Skeletal muscle satellite cell (primary cell): ENCODE measurements around the gene TMEM132D.
"Not testable (repeated sequence)": the region's sequence is repeated elsewhere in the genome, so short reads cannot be mapped to it uniquely, and the experiment has no call there.

Source experiments
- H3K27me3 ChIP-seq: 2 replicates; pipeline ENCODE4 v1.7.0; 2013; ENCODE audit warnings: low read length; ENCODE audit not compliant: control insufficient read depth, insufficient read depth
- H3K36me3 ChIP-seq: 2 replicates; pipeline ENCODE4 v1.7.0; 2013; ENCODE audit warnings: mild to moderate bottlenecking, control low read depth, low read length; ENCODE audit not compliant: insufficient read depth
- H3K4me1 ChIP-seq: 2 replicates; pipeline ENCODE4 v1.7.0; 2013; ENCODE audit warnings: low read length; ENCODE audit not compliant: control insufficient read depth, insufficient read depth
- H3K4me2 ChIP-seq: 2 replicates; pipeline ENCODE4 v1.7.0; 2013; ENCODE audit warnings: mild to moderate bottlenecking, low read length
- H3K4me3 ChIP-seq: 2 replicates; pipeline ENCODE4 v1.7.0; 2013; ENCODE audit warnings: low read length
- H3K9ac ChIP-seq: 2 replicates; pipeline ENCODE4 v1.7.0; 2013; ENCODE audit warnings: mild to moderate bottlenecking, low read depth, low read length, moderate library complexity
- H3K9me3 ChIP-seq: replicated peaks from 2 replicates; pipeline ENCODE4 v1.7.0; 2013; ENCODE audit warnings: mild to moderate bottlenecking, control low read depth, low read length

Gene TMEM132D

GRCh38 chr12:129549020-129549419 lies 354.8 kb downstream of the TMEM132D start:
- not testable (repeated sequence) for H3K36me3 ChIP-seq, H3K9me3 ChIP-seq, H3K27me3 ChIP-seq, H3K4me2 ChIP-seq, H3K9ac ChIP-seq, H3K4me3 ChIP-seq, H3K4me1 ChIP-seq

- Histone ChIP-seq H3K9ac (no peak overlapping the region), H3K27me3 (no peaks in the 10 kb centered on the region), H3K36me3 (no peaks in the 10 kb centered on the region), H3K4me3 (no peak overlapping the region), H3K4me1 (no peaks in the 10 kb centered on the region), H3K9me3 (no peaks in the 10 kb centered on the region), H3K4me2 (no peak overlapping the region)
These were observed 359.1 kb downstream of the TMEM132D start for GRCh38 chr12:129544716-129545115.

GRCh38 chr12:129540954-129541353 lies 362.9 kb downstream of the TMEM132D start:
- no peak overlapping the region for H3K9ac ChIP-seq
- H3K4me3 ChIP-seq = no peak overlapping the region
- no peaks in the 10 kb centered on the region for H3K36me3 ChIP-seq
- H3K4me2 ChIP-seq = no peak overlapping the region
- no peaks in the 10 kb centered on the region for H3K27me3 ChIP-seq
- no peaks in the 10 kb centered on the region for H3K9me3 ChIP-seq
- no peaks in the 10 kb centered on the region for H3K4me1 ChIP-seq

GRCh38 chr12:129540249-129540648 lies 363.6 kb downstream of the TMEM132D start:
- Histone ChIP-seq H3K4me3 (no peak overlapping the region), H3K27me3 (no peaks in the 10 kb centered on the region), H3K9me3 (no peaks in the 10 kb centered on the region), H3K36me3 (no peaks in the 10 kb centered on the region), H3K4me2 (no peak overlapping the region), H3K4me1 (no peaks in the 10 kb centered on the region), H3K9ac (no peak overlapping the region)

GRCh38 chr12:129538724-129539335 lies 365.0 kb downstream of the TMEM132D start:
- H3K4me2 ChIP-seq, H3K36me3 ChIP-seq, H3K4me3 ChIP-seq, H3K27me3 ChIP-seq, H3K9me3 ChIP-seq, H3K4me1 ChIP-seq, H3K9ac ChIP-seq: not testable (repeated sequence)

GRCh38 chr12:129538137-129538536 lies 365.7 kb downstream of the TMEM132D start:
- Histone ChIP-seq H3K27me3 (no peaks in the 10 kb centered on the region), H3K9ac (no peak overlapping the region), H3K4me1 (no peaks in the 10 kb centered on the region), H3K36me3 (no peaks in the 10 kb centered on the region), H3K4me2 (no peak overlapping the region), H3K4me3 (no peak overlapping the region), H3K9me3 (no peaks in the 10 kb centered on the region)

GRCh38 chr12:129534966-129535750 lies 368.7 kb downstream of the TMEM132D start:
- Histone ChIP-seq H3K9me3 (no peaks in the 10 kb centered on the region), H3K4me2 (no peak overlapping the region), H3K36me3 (no peaks in the 10 kb centered on the region), H3K9ac (no peak overlapping the region), H3K4me3 (no peak overlapping the region), H3K4me1 (no peaks in the 10 kb centered on the region), H3K27me3 (no peaks in the 10 kb centered on the region)

- Histone ChIP-seq H3K4me2 (no peak overlapping the region), H3K36me3 (no peaks in the 10 kb centered on the region), H3K9ac (no peak overlapping the region), H3K27me3 (no peaks in the 10 kb centered on the region), H3K4me1 (no peaks in the 10 kb centered on the region), H3K4me3 (no peak overlapping the region), H3K9me3 (no peaks in the 10 kb centered on the region)
These were observed 370.9 kb downstream of the TMEM132D start for GRCh38 chr12:129532707-129533499.

- Histone ChIP-seq H3K4me3 (no peak overlapping the region), H3K27me3 (no peaks in the 10 kb centered on the region), H3K9me3 (no peaks in the 10 kb centered on the region), H3K9ac (no peak overlapping the region), H3K4me1 (no peaks in the 10 kb centered on the region), H3K4me2 (no peak overlapping the region), H3K36me3 (no peaks in the 10 kb centered on the region)
These were observed 371.7 kb downstream of the TMEM132D start for GRCh38 chr12:129532082-129532481.

GRCh38 chr12:129530984-129531383 lies 372.8 kb downstream of the TMEM132D start:
- Histone ChIP-seq H3K4me1 (no peaks in the 10 kb centered on the region), H3K9ac (no peak overlapping the region), H3K4me2 (no peak overlapping the region), H3K9me3 (no peaks in the 10 kb centered on the region), H3K4me3 (no peak overlapping the region), H3K36me3 (no peaks in the 10 kb centered on the region), H3K27me3 (no peaks in the 10 kb centered on the region)

- Histone ChIP-seq H3K4me3 (no peak overlapping the region), H3K4me2 (no peak overlapping the region), H3K9ac (no peak overlapping the region), H3K4me1 (no peaks in the 10 kb centered on the region), H3K36me3 (no peaks in the 10 kb centered on the region), H3K9me3 (no peaks in the 10 kb centered on the region), H3K27me3 (no peaks in the 10 kb centered on the region)
These were observed 373.3 kb downstream of the TMEM132D start for GRCh38 chr12:129530517-129530916.
